ENCODE results near the gene DRD3. TPM values are rescaled to one million over a fixed set of nuclear protein-coding genes. Genes with fewer than 3 reads are reported as not detected.

The DRD3 gene
- total RNA-seq, 2 experiments from 2014 or later, result not detected

DNA sequence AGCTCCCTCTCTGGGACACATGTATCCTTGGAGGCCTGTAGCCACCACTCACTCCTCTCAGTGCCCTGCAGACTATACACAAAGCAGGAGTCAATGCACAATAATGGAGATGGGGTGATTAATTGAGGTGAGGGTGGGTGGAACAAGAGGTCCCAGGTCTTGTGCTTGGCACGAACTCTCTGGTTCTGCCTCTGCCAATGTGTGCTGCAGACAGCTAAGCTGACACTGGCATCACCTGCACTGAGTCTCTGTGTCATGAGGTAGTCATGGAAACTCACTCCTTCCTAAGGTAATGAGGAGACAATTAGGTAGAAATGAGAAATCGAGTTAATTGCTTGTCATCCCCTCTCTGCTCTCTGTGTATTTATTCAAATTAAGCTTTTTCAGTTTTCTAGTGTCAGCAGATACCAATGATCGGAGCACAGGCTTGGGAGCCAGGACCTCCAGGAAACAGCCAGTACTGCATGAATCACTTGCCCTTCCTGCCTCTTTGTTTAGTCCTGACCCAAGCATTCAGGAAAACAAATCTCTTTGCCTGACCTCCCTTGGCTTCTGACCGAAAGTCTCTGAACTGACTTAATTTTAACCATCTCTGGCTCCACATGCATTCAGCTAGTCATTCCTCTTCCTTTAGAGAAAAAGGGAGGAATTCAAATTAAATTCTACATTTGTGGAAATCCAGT is 56.7 kb downstream of the DRD3 start:
- no peak for DNase-seq
- Mint-ChIP-seq H3K36me3 (ENCODE audit: low read depth) (no peaks in the 10 kb centered on the region), H3K9me3 (no peaks in the 10 kb centered on the region), H3K4me3 (no peak overlapping the region), H3K27ac (no peak overlapping the region), H3K4me1 (ENCODE audit: low read depth) (no peaks in the 10 kb centered on the region), H3K27me3 (no peaks in the 10 kb centered on the region)
- intact Hi-C loops (cut with micrococcal nuclease), result no loop called here
- ATAC-seq, result no peak
- TF ChIP-seq, protein P1, sequence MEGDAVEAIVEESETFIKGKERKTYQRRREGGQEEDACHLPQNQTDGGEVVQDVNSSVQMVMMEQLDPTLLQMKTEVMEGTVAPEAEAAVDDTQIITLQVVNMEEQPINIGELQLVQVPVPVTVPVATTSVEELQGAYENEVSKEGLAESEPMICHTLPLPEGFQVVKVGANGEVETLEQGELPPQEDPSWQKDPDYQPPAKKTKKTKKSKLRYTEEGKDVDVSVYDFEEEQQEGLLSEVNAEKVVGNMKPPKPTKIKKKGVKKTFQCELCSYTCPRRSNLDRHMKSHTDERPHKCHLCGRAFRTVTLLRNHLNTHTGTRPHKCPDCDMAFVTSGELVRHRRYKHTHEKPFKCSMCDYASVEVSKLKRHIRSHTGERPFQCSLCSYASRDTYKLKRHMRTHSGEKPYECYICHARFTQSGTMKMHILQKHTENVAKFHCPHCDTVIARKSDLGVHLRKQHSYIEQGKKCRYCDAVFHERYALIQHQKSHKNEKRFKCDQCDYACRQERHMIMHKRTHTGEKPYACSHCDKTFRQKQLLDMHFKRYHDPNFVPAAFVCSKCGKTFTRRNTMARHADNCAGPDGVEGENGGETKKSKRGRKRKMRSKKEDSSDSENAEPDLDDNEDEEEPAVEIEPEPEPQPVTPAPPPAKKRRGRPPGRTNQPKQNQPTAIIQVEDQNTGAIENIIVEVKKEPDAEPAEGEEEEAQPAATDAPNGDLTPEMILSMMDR (IDR thresholded peaks at IDR 0.05), result no peak
- CTCF ChIA-PET, result interaction anchor here (0.6 kb wide), 1 partner anchor 27 kb away, joined by 3 read pairs; no protein-coding TSS in a partner anchor
- POLR2A ChIA-PET, result no interaction called here

DNA sequence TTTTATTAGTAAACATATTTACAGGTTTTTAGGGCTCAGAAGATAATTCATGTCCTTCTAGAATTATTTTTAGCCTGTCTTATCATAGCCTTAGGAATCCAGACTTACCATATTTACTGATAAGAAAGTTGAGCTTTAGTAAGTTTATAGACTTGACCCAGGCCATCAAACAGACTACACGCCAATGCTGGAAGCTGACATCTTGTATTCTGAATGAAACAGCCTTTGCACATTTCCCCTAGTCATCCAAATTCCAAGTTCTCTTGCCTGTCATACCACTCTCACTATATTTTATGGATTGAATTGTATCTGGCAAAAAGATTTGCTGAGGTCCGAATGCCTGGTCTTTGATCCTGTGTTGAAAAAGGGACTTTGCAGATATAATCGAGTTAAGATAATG is 58.6 kb downstream of the DRD3 start:
- Mint-ChIP-seq H3K9me3 (no peaks in the 10 kb centered on the region), H3K36me3 (ENCODE audit: low read depth) (no peaks in the 10 kb centered on the region), H3K4me1 (ENCODE audit: low read depth) (no peaks in the 10 kb centered on the region), H3K27me3 (no peaks in the 10 kb centered on the region), H3K27ac (no peak overlapping the region), H3K4me3 (no peak overlapping the region)
- CTCF ChIA-PET, result no interaction called here
- TF ChIP-seq, protein P1 (IDR thresholded peaks at IDR 0.05), result no peak
- intact Hi-C loops (cut with micrococcal nuclease), result no loop called here
- ATAC-seq, result no peak
- no peak for DNase-seq
- POLR2A ChIA-PET, result no interaction called here

DNA sequence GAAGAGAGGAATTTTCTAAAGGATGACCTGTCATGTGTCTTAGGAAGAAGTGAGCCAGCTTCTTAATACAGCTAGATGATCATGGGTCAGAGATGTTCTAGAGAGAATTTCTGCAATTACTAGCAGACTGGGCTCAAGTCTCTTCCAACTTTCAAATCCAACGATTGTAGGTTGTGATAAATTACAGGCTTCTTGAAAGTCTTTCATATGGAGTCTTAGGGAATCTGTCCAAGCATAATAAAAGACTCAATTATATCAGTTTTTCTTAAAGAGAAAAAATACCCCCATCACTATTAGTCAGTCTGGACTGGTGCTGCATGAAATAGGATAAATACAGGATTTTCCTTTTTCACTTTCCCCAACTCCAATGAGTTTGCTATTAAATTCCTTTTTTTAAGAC is 59.1 kb downstream of the DRD3 start:
- Mint-ChIP-seq H3K4me1 (ENCODE audit: low read depth) (no peaks in the 10 kb centered on the region), H3K27ac (no peak overlapping the region), H3K4me3 (no peak overlapping the region), H3K9me3 (no peaks in the 10 kb centered on the region), H3K27me3 (no peaks in the 10 kb centered on the region), H3K36me3 (ENCODE audit: low read depth) (no peaks in the 10 kb centered on the region)
- DNase-seq (no peak), ATAC-seq (no peak)
- ChIA-PET POLR2A (no interaction called here), CTCF (no interaction called here)
- intact Hi-C loops (cut with micrococcal nuclease), result no loop called here
- TF ChIP-seq, protein P1 (IDR thresholded peaks at IDR 0.05), result no peak

DNA sequence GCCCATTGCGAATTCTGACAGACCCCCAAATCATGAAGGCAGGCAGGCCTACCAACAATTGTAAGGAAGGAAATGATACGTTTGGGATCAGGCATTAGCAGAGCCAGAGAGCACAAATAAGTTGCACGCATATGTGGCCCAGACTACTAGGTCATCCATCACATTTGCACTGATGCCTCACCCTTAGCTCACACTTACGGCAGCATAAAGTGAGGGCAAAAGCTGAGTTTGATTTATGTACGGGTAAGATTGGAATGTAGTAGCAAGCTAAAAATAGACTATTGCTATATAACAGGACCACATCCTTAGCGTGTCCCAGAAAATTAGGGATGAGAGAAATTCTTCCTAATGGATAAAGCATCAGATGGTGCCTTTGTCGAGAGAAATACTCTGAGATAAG is 63.7 kb downstream of the DRD3 start:
- DNase-seq, result no peak
- no peaks in the 10 kb centered on the region for H3K36me3 Mint-ChIP-seq (ENCODE audit: low read depth)
- ChIA-PET CTCF (no interaction called here), POLR2A (no interaction called here)
- H3K27ac Mint-ChIP-seq, result no peak overlapping the region
- intact Hi-C loops (cut with micrococcal nuclease), result no loop called here
- H3K9me3 Mint-ChIP-seq, result no peaks in the 10 kb centered on the region
- no peak for ATAC-seq
- H3K4me3 Mint-ChIP-seq, result no peak overlapping the region
- peaks cover 2% of the 10 kb centered on the region for H3K27me3 Mint-ChIP-seq
- TF ChIP-seq, protein P1 (IDR thresholded peaks at IDR 0.05), result no peak
- H3K4me1 Mint-ChIP-seq (ENCODE audit: low read depth), result no peaks in the 10 kb centered on the region

DNA sequence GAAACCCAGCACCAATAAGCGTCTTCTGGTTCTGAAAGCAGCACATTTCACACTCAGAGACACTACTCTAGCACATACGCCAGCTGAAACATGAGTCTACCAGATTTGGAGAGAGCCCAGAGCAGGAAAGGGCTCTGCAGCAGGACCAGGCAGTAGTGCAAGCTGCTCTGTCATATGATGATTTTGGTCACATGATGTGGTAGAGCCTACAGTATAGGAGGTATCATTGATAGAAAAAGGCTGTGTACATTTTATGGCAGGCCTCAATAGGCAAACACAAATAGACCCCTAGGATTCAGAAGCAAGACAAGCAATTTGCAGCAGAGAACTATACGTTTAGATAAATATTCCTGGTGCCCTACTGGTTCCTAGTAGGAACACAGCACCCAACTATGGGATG is 64.1 kb downstream of the DRD3 start:
- ATAC-seq (no peak), DNase-seq (no peak)
- ChIA-PET POLR2A (no interaction called here), CTCF (no interaction called here)
- no peaks in the 10 kb centered on the region for H3K36me3 Mint-ChIP-seq (ENCODE audit: low read depth)
- no peak overlapping the region for H3K27ac Mint-ChIP-seq
- H3K4me3 Mint-ChIP-seq, result no peak overlapping the region
- intact Hi-C loops (cut with micrococcal nuclease), result no loop called here
- TF ChIP-seq, protein P1 (IDR thresholded peaks at IDR 0.05), result no peak
- no peaks in the 10 kb centered on the region for H3K4me1 Mint-ChIP-seq (ENCODE audit: low read depth)
- H3K27me3 Mint-ChIP-seq, result peaks cover 2% of the 10 kb centered on the region
- no peaks in the 10 kb centered on the region for H3K9me3 Mint-ChIP-seq
